ENCODE results near the gene TBCEL. TPM values are rescaled to one million over a fixed set of nuclear protein-coding genes. Genes with fewer than 3 reads are reported as not detected.
"Not testable (repeated sequence)": the region's sequence is repeated elsewhere in the genome, so short reads cannot be mapped to it uniquely, and the experiment has no call there.

The TBCEL gene
- polyA plus RNA-seq, 5 donors, result 22.3 to 37.4 (median 33.2) TPM

DNA sequence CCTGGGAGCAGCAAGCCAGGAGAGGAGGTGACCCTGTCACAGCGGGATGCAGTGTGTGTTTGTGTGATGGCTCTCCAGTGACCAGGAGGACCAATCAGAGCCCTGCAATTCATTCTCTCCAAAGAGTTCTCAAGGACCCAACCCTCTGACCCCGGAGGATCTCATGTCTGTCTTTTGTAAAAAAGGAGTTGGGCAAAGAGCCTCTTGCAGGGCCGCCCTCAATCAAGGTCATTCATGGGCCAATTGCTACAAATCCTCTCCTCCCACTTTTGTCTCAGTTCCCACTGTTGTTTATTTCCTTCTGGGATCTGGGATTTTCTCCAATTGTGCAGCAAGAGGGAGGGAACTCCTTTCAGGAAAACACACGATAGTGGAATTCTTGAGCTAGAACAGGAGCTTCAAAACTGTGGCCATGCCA lies 81.2 kb downstream of the TBCEL start:
- peak; percentile 66 to 73 for DNase-seq

DNA sequence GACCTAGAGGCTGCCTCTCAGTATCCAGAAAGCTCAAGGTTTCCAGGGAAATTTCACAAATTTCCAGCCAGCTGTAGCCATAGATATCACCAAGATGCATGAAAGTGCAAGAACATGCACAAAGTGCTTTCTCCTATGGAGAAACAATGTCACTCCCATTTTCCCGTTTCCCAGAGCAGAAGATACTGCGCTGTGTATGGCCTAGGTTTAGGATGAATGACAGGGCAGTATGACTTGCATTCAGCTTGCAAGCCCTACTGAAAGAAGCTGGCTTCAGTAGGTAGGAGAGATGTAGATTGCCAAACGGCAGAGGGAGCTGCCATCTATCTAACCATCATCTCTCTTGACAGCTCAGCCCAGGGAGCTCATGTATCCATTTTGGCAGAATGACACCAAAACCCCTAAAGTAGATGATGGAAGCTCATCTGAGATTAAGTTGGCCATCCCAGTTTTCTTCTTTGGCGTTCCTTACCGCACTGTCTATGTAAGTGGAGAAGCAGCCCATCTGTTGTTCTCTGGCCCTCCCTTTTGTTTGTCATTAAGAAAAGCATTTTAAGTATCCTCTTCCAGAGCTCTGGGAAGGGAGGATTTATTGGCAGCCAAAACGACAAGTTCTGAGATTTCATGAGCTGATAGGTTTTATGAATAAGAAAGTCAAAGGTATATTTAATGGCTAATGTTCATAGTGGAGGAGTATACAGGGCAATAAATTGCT lies 81.7 kb downstream of the TBCEL start:
- no peak for DNase-seq

DNA sequence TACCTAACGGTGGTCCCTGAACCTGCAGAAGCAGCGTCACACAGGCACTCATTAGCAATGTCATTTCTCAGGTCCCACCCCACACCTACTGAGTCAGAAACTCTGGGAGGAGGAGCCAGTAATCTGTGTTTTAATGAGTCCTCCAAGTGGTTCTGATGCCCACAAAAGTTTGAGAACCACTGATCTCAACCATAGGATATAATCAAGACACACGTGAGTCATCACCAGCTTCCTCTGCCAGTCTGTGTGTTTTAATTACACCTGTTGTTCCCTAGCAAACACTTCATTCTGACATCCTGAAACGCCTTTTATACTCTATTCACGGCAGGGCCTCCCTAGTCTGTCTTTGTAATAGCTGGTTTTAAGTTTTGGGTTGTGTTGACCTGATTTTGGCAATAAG lies 82.9 kb downstream of the TBCEL start:
- no peak for DNase-seq

DNA sequence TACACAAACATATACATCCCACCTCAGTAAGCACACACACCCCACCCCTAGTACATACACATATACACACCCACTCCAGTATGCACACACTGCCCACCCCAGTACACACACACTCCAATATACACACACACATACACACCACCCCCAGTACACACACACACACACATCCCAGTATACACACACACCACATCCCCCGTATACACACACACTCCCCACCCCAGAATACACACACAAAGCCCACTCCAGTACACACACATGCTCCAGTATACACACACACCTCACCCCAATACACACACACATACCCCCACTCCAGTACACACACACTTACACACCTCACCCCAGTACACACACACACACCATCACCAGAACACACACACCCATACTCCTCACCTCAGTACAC lies 84.5 kb downstream of the TBCEL start:
- no peak for DNase-seq

DNA sequence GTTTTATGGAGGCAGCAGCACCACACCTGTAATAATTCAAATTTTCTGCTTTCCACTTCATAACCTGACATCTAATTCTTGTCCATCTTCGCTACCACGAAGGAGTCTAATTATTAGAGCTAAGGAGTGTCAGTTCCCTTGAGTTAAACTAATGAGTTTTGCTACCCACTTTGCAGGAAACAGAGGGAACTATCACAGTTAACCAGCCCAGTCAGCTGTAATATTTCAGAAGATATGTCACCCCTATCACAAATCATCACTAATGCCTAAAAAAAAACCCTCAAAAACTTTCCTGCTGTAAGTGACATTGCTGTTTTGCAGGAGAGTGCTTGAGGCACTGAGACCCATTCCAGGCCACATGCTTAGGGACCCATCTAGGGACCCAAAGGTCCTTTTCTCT lies 85.6 kb downstream of the TBCEL start:
- no peak for DNase-seq

DNA sequence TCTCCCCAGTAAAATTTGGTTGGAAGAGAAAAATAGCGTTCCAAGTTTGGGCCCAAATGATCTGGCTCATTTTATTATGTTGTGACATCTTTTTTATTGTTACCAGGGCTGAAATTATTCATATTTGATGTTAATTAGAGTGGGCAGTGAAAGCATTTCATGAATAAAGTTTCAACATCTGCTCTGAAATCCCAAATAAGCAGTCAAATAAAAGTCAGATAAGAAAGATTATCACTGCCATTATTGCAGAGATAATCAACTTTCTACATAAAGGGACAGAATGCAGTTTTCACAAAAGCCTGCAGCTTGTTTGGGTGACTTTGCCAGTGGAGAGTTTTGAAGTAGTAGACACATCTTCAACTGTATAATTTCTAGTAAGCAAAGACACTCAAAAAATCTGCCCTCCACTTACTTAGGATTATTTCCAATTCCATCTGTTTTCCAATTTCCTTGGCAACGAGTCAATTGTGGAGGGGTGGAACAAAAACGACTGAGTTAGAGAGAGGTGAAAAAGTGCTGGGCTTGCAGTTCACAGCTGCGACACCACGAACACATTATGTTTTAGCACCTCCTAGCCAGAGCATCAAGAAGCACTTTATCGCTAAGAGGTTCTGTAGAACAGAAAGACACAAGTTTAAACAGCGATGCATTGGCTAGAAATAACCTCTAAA lies 86.1 kb downstream of the TBCEL start:
- peak; percentile 80 to 89 for DNase-seq

DNA sequence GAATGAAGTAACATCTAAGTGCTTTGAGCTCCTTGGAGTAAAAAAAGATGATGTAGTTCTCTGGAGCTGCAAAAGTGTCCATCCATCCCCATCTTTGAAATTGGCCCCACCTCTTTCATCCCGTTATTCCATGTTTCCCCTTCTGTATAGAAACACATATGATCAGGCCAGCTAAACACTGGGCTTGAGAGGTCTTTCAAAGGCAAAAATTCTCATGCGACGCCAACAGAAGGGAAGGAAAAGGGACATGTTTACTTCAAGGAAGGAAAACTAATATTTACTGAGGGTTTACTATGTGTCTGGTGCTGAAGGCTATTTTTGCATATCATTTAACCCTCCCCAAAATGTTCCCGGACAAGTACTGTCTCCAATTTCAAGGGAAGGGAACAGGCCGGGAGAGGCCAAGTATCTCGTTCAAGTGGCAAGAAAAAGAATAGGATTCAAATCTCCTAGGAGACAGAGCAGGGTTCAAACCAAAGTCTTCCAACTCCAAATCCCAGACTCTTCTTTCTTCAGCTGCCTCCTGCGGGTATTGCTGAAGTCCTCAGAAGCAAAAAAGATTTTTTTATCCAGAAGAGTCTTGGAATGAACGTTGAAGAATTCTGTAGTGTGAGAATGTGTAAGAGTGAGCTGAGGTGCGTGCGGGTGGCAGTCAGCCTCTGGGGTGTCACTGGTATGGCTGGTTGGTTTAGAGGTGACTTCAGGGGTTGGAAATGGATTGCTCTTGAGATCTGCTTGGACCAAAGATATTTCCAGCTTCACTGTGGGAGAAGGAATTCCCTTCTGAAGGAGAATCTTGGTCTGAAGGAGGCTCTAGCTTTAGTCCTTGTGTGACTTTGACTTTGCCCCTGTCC lies 87.2 kb downstream of the TBCEL start:
- no peak for DNase-seq

DNA sequence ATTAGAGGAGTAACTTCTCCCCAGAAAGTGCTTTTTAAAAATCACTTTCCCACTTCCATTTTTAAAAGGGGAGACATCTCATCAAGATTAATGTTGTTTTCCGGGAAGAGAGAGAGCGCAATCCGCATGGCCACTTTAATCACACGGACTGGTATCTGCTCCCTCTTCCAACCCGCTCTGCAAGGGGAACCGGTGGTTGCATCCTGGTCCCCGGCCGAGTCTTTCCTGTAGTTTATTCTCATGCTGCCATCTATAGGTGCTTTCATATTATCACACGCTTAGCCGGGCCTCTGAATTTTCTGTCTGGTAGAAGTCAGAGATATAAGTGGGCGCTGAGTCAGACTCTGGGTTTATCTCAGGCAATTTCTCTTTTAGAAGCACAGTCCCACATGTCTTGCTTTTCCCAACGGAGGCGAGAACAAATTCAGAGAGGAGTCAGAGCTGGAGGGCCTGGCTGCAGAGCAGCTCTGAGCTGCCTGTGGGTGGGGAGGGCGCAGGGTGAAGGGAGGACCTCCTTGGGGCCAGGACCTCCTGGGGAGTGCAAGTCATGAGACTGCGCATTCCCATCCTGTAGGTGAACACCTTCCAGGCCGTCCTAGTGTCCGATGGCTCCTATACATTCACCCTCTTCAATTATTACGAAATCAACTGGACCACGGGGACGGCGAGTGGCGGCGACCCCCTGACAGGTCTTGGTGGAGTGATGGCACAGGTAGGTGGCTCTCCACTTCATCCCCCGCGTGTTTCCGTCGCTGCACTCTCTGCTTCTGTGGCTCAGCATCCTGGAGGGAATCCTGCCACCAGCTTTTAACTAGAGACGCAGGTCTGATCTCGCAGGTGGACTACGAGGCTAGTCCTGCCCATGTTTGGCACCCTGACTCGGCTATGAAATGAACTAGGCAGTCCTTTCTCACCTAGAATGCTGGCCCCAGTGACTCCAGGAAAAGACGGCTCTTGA lies 88.9 kb downstream of the TBCEL start:
- peak; percentile 39 to 55 for DNase-seq

DNA sequence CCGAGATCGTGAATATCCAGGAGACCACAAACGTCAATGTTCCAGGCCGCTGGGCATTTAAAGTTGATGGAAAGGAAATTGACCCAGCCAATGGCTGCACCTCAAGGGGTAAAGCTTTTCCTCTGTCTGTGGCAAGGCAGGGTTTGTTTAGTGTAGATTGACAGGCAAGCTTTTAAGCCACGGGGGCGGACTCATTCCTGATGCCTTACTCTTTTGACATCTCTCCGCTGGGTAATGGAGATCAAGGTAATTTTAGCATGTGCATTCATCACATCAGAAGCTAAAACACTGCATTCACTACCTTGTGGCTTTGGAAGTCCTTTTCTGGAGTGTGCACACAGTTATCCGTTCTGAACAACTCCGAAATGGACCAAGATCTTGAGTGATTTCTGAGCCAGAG lies 89.7 kb downstream of the TBCEL start:
- DNase-seq, result no peak

DNA sequence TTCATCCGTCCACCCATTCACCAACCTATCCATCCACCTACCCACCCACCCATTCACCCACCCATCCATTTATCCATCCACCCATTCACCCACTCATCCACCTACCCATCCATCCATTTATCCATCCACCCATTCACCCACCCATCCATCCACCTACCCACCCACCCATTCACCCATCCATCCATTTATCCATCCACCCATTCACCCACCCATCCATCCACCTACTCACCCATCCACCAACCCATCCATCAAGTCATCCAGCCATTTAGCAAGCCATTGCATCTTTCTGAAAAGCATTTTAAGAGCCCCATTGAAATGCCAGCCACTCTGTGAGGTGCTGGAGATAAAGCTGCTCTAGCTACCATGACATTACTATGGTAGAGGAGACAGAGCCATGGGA lies 91.1 kb downstream of the TBCEL start:
- not testable (repeated sequence) for DNase-seq

DNA sequence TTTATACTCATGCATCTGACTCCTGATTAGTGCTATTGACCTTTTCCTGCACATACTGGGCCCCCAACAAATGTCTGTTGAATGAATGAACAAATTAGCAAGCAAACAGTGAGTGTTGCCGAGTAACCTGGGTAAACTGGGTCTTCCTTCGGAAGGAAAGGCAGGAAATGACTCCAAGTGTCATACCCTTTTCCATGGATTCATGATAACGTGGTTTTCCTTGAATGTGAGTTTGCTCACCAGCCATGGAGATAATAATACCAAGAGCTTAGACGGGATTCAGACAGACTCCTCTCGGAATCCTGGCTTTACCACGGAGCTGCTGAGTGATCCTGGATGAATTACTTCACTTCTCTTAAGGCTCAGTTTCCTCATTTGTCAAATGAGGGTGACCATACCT lies 93.9 kb downstream of the TBCEL start:
- no peak for DNase-seq

DNA sequence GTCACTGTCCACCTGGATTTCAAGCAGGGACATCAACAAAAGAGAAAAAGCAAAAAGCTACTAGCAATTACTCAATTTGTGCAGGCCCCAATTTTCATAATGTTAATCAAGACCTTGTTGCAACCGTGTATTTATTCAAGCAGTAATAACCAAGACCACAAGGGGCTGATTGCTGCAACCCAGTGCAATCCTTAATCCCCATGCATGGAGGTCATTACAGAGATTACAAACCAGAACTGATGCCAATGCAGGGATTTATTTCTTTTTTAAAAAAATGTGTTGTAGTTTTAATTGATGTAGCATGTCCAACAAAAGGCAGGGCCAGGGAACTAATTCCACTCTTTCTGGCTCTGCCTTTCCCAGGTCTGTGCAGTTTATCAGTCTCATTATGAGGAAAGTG lies 95.5 kb downstream of the TBCEL start:
- DNase-seq, result no peak

DNA sequence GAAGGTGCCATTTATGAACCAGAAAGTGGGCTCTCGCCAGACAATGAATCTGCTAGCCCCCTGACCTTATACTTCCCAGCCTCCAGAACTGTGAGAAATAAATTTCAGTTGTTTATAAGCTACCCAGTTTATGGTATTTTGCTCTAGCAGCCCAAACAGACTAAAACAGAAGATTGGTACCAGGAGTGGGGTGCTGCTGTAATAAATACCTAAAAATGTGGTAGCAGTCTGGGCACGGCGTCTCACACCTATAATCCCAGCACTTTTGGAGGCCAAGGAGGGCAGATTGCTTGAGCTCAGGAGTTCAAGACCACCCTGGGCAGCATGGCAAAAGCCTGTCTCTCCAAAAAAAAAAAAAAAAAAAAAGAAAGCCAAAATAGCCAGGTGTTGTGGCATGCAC lies 98.4 kb downstream of the TBCEL start:
- DNase-seq, result no peak

DNA sequence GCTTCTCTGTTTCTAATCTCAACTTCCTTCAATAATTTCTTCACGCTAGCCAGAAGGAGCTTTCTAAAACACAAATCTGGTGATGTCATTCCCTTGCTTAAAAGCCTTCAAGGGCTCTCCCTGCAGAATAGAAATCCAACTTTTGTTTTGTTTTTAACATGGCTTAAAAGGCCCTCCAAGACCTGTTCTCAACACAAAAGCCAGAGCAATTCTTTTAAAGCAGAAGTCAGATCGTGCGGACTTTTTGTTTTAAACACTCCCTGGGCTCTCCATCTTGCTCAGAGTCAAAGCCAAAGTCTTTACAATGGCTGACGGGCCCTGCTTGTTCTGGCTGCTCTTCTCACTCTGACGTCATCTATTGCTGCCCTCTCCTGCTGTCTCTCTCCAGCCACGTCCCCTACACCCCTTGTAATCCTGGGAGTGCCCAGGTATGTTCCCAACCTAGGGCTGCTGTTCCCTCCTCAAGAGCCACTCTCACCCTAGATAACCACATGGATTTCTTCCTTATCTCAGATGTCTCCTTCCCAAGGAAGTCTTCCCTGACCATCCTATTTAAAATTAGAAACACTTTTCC lies 99.7 kb downstream of the TBCEL start:
- DNase-seq, result no peak

DNA sequence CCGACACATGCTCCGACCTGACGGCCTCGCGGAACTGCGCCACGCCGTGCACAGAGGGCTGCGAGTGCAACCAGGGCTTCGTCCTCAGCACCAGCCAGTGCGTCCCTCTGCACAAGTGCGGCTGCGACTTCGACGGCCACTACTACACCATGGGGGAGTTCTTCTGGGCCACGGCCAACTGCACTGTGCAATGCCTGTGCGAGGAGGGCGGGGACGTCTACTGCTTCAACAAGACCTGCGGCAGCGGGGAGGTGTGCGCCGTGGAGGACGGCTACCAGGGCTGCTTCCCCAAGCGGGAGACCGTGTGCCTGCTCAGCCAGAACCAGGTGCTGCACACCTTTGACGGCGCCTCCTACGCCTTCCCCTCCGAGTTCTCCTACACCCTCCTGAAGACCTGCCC lies 103.9 kb downstream of the TBCEL start:
- no peak for DNase-seq

DNA sequence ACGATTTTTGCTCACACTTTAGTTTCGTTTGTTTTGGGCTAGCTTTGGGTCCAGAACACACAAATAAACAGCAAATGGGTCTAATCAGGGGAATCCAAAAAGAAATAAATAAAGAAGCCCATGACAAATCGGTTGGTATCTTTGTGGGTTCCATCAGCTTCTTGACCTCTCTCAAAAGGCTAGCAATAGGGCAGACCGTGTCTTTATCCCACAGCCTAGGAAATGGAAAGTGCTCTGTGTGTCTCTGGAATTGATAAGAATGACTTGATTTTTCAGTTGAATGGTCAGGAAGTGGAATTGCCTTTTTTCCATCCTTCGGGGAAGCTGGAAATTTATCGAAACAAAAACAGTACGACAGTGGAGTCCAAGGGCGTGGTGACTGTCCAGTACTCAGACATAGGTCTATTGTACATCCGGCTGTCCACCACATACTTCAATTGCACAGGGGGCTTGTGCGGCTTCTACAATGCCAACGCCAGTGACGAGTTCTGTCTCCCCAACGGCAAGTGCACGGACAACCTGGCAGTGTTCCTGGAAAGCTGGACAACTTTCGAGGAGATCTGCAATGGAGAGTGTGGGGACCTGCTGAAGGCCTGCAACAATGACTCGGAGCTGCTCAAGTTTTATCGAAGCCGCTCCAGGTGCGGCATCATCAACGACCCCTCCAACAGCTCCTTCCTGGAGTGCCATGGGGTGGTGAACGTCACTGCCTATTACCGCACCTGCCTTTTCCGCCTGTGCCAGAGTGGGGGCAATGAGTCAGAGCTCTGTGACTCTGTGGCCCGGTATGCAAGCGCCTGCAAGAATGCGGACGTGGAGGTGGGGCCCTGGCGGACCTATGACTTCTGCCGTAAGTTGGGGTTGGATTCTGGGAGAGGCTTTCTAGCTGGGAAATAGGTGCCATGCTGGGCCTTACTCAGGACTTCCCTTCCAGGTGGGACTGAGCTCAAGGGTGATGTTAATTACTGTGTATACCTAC lies 105.7 kb downstream of the TBCEL start:
- DNase-seq, result no peak

DNA sequence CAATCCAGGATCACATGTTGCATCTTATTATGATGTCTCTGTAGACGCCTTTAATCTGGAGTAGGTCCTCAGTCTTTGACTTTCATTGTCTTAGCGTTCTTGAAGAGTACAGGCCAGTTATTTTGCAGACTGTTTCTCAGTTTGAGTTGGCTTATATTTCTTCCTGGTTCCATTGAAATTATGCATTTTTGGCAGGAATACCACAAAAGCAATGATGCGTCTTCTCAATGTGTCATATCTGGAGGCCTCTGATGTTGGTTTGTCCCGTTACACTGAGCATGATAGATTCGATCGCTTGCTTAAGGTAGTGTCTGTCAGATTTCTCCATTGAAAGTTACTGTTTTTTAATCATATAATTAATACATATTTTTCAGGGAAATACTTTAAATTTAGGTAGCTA lies 107.8 kb downstream of the TBCEL start:
- DNase-seq, result no peak

DNA sequence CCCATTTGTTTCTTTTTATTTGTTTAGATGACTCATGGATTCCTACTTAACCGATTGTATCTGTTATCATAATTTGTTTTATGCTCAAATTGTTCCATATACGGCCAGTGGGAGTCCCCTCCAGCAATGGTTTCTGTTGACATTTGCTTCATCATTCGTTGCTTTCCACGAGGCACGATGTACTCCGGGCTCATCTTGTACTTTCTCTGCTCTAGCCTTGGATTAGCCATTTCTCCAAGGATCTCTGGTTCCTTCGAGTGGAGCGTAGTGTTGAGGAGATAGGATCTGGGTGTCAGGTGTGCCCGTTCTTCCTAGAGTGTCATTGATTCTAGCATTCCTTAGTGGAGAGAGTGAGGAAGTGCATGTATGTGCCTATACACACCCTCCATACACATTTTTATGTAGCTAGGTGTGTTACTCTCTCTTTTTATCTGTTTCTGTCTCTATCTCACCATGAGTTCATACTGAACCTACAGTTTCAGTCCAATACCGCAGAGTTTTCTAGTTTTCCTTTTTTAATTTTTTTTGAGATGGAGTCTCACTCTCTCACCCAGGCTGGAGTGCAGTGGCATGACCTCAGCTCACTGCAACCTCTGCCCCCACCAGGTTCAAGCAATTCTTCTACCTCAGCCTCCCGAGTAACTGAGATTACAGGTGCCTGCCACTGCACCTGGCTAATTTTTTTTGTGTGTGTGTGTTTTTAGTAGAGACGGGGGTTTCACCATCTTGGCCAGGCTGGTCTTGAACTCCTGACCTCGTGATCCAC lies 108.5 kb downstream of the TBCEL start:
- no peak for DNase-seq

DNA sequence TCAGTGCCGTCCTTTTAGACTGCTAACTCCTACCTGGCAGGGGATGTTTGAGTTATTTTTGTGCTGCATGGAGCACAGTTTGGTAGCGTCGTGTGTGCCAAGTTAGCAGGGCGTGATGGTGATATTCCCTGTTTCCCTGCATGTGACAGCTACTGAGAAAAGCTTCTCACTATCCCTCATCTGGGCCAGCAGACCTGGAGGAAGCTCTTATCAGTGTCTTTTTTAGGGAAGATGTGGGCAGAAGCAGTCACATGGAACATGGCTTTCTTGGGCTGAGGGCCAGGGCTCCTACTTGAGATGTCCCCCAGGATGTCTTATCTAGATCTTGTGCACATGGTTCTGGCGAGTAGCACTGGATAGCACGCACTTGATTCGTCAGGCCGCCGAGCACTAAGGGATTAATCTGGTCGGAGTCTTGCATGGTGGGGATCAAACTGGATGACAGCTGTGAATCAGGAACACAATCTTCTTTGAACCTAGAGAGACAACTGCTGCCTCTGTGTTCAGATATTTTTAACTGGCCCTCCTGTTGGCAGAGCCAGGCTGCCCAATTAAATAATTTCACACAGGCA lies 110.9 kb downstream of the TBCEL start:
- no peak for DNase-seq

Measured in right lung (tissue), 5 donors.